Gastrocnemius medialis (tissue), 4 donors: ENCODE data around the gene BRAT1. TPM values are rescaled to one million over a fixed set of nuclear protein-coding genes. Genes with fewer than 3 reads are reported as not detected.

Source experiments
- ATAC-seq, 2 donors: fragments of 150-250 bp; one replicate each; pipeline ENCODE4 v1.9.1; 2016
- DNase-seq, 2 donors: peaks; one replicate each; pipeline ENCODE4 v3.0.0-alpha.2; 2019
- H3K27ac ChIP-seq, 4 donors: fragments of 200-600 bp; sonication (generic); 1 replicate in 1 of 4; 2 replicates in 3 of 4; pipeline ENCODE4 v1.5.1; 2016 to 2018; ENCODE audit warnings: mild to moderate bottlenecking in 2 of 4, moderate library complexity in 1 of 4
- H3K27me3 ChIP-seq, 3 donors: fragments of 200-600 bp; sonication (generic) in 2 of 3; 1 replicate in 1 of 3; 2 replicates in 2 of 3; pipeline versions ENCODE4 v1.5.1 to v1.6.0; 2016 to 2019; ENCODE audit warnings: mild to moderate bottlenecking in 1 of 3, moderate library complexity in 1 of 3
- H3K36me3 ChIP-seq, 2 donors: fragments of 200-600 bp; sonication (generic) in 1 of 2; one replicate each; pipeline ENCODE4 v1.5.1; 2017 to 2018
- H3K4me1 ChIP-seq, 2 donors: fragments of 200-600 bp; sonication (generic) in 1 of 2; one replicate each; pipeline ENCODE4 v1.5.1; 2016 to 2017; ENCODE audit warnings: mild to moderate bottlenecking in 2 of 2
- H3K4me3 ChIP-seq, 4 donors: fragments of 200-600 bp; sonication (generic) in 3 of 4; 1 replicate in 1 of 4; 2 replicates in 3 of 4; pipeline ENCODE4 v1.5.1; 2016 to 2019; ENCODE audit warnings: mild to moderate bottlenecking in 2 of 4
- H3K9me3 ChIP-seq, 3 donors: fragments of 200-600 bp; sonication (generic) in 2 of 3; 1 replicate in 1 of 3; 2 replicates in 2 of 3; pipeline ENCODE4 v1.5.1; 2016 to 2019
- POLR2A ChIP-seq, 2 donors: fragments of 450-650 bp; IDR thresholded peaks; one replicate each; pipeline ENCODE4 v1.6.1; 2017; ENCODE audit warnings: antibody characterized with exemption in 2 of 2, mild to moderate bottlenecking in 2 of 2, moderate library complexity in 2 of 2
- in situ Hi-C, 4 donors: fragments of 200-750 bp; cut with MboI; loops; one replicate each; pipeline versions ENCODE4 v1.15.0 to v1.8.0; 2017; ENCODE audit warnings: low sequenced_read_pairs in 4 of 4
- intact Hi-C: fragments of 100-400 bp; cut with DNase I; formaldehyde crosslinking; loops from one replicate; pipeline ENCODE4 v1.15.1; 2023; ENCODE audit warnings: low total_unique reads
- total RNA-seq, 4 donors: library from RNA; depleted of rRNA; stranded (reverse); fragments of >200 nt; gene quantifications; one replicate each; pipeline versions ENCODE4 v1.1.0 to v1.2.3, GENCODE V29; 2016
- TF ChIP-seq, protein P1 (sequence below), 5 experiments: fragments of 450-650 bp in 3 of 5; fragments of 200-600 bp in 2 of 5; sonication (generic) in 2 of 5; IDR thresholded peaks in 4 of 5; conservative IDR thresholded peaks in 1 of 5; 1 replicate in 4 of 5; 2 replicates in 1 of 5; pipeline ENCODE4 v1.5.1; 2016 to 2019; ENCODE audit warnings: antibody characterized with exemption in 5 of 5, mild to moderate bottlenecking in 3 of 5, moderate library complexity in 3 of 5

Gene BRAT1
- total RNA-seq, 4 donors from 2014 or later, result 15.3 to 36.4 (median 20.2) TPM

DNA sequence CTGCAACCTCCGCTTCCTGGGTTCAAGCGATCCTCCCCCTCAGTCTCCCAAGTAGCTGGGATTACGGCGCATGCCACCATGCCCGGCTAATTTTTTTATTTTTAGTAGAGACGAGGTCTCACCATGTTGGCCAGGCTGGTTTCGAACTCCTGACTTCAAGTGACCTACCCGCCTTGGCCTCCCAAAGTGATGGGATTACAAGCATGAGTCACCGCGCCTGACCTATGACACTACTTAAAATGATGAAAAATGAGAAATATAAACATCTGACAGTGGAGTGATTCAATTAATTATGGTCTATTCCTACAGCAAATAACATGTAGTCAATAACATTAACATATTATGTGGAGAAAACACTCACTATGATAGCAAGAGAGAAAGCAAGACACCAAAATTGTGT lies 2.2 kb downstream of the BRAT1 start:
- DNase-seq (no peak), ATAC-seq (no peak)
- H3K27me3 ChIP-seq, result no peaks in the 10 kb centered on the region
- H3K4me3 ChIP-seq, result no peak overlapping the region
- H3K27ac ChIP-seq, result no peak overlapping the region
- peaks cover 17 to 18% of the 10 kb centered on the region in 2 donors for H3K4me1 ChIP-seq
- H3K9me3 ChIP-seq, result no peaks in the 10 kb centered on the region
- in situ Hi-C loops, result no loop called here
- TF ChIP-seq POLR2A (IDR thresholded peaks at IDR 0.05), result no peak
- TF ChIP-seq, protein P1, sequence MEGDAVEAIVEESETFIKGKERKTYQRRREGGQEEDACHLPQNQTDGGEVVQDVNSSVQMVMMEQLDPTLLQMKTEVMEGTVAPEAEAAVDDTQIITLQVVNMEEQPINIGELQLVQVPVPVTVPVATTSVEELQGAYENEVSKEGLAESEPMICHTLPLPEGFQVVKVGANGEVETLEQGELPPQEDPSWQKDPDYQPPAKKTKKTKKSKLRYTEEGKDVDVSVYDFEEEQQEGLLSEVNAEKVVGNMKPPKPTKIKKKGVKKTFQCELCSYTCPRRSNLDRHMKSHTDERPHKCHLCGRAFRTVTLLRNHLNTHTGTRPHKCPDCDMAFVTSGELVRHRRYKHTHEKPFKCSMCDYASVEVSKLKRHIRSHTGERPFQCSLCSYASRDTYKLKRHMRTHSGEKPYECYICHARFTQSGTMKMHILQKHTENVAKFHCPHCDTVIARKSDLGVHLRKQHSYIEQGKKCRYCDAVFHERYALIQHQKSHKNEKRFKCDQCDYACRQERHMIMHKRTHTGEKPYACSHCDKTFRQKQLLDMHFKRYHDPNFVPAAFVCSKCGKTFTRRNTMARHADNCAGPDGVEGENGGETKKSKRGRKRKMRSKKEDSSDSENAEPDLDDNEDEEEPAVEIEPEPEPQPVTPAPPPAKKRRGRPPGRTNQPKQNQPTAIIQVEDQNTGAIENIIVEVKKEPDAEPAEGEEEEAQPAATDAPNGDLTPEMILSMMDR (IDR thresholded peaks at IDR 0.05 in 4 of 5, conservative IDR thresholded peaks at IDR 0.05 in 1 of 5), result no peak
- intact Hi-C loops, result loop anchor here (10.0 kb wide), 1 partner anchor 308 kb away; the partner anchor contains the start of genes MRM2 and NUDT1
- peaks cover 0 to 18% of the 10 kb centered on the region in 2 donors for H3K36me3 ChIP-seq

- TF ChIP-seq, protein P1 (IDR thresholded peaks at IDR 0.05 in 4 of 5, conservative IDR thresholded peaks at IDR 0.05 in 1 of 5), result no peak
- TF ChIP-seq POLR2A (IDR thresholded peaks at IDR 0.05), result no peak
- Histone ChIP-seq H3K4me1 (peaks cover 16 to 17% of the 10 kb centered on the region in 2 donors), H3K4me3 (no peak overlapping the region), H3K27me3 (no peaks in the 10 kb centered on the region), H3K9me3 (no peaks in the 10 kb centered on the region), H3K36me3 (peaks cover 0 to 29% of the 10 kb centered on the region in 2 donors), H3K27ac (no peak overlapping the region)
- no peak for ATAC-seq
- DNase-seq, result no peak
- in situ Hi-C loops, result no loop called here
- intact Hi-C loops, result loop anchor here (10.0 kb wide), 1 partner anchor 307 kb away; the partner anchor contains the start of genes MRM2 and NUDT1
Measured at GRCh38 chr7:2551418-2551817, 3.9 kb downstream of the BRAT1 start.

DNA sequence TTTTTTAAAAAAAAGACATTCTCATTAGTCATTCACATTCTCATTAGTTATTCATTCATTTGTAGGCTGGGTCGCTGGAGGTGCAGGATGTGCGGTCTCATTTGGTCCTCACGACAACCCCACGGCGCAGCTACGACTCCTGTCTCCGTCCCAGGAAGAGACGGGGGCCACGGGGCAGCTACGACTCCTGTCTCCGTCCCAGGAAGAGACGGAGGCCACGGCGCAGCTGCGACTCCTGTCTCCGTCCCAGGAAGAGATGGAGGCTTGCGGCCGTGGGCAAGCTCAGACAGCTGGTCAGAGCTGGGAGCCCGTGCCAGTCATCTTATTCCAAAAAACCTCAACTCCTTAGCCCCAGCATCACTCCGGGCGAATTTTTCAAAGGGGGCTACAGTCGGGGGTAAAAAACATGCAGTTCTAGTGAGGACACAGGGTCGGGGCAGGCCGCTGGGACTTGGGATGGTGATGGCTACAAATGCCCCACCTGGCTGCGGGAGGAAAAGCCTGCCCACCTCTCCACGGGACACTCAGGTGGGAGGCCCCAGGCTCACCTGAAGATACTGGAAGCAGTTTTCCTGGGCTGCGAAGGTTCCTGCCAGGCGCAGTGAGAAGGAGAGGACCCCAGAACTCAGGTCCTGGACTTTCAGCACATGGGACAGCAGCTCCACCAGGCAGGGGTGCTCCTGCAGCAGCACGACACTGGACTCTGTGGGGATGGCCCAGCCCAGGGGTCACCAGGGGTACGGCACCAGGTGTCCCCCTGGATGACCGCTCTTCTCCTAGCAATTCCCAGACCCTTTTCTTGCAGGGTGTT lies 8.3 kb downstream of the BRAT1 start:
- intact Hi-C loops, result no loop called here
- Histone ChIP-seq H3K27me3 (no peaks in the 10 kb centered on the region), H3K9me3 (no peaks in the 10 kb centered on the region), H3K27ac (no peak overlapping the region), H3K36me3 (peaks cover 0 to 49% of the 10 kb centered on the region in 2 donors), H3K4me3 (no peak overlapping the region), H3K4me1 (no peaks in the 10 kb centered on the region)
- DNase-seq, result no peak
- no peak for ATAC-seq
- TF ChIP-seq POLR2A (IDR thresholded peaks at IDR 0.05), result no peak
- TF ChIP-seq, protein P1 (IDR thresholded peaks at IDR 0.05 in 4 of 5, conservative IDR thresholded peaks at IDR 0.05 in 1 of 5), result no peak
- in situ Hi-C loops, result no loop called here

GRCh38 chr7:2545746-2546425 lies 9.4 kb downstream of the BRAT1 start:
- in situ Hi-C loops (no loop called here), intact Hi-C loops (no loop called here)
- no peak for TF ChIP-seq POLR2A (IDR thresholded peaks at IDR 0.05)
- TF ChIP-seq, protein P1 (IDR thresholded peaks at IDR 0.05 in 4 of 5, conservative IDR thresholded peaks at IDR 0.05 in 1 of 5), result no peak
- ATAC-seq (no peak), DNase-seq (peak in 1 of 2 donors; percentile 5)
- H3K36me3 ChIP-seq, result peaks cover 0 to 60% of the 10 kb centered on the region in 2 donors
- H3K9me3 ChIP-seq, result no peaks in the 10 kb centered on the region
- H3K27ac ChIP-seq, result no peak overlapping the region
- no peaks in the 10 kb centered on the region for H3K27me3 ChIP-seq
- no peaks in the 10 kb centered on the region for H3K4me1 ChIP-seq
- H3K4me3 ChIP-seq, result no peak overlapping the region
